OCI-LY7 (cell line): ENCODE results near the gene LRIG1. TPM values are rescaled to one million over a fixed set of nuclear protein-coding genes. Genes with fewer than 3 reads are reported as not detected.

Source experiments
- BruUV-seq: library from RNA; stranded (reverse); fragments of 400-500 nt; replicated peaks from 2 replicates; lab custom pipeline; 2021; lab: Mats Ljungman, UMichigan
- CTCF ChIA-PET: fragments of 300-600 bp; sonication (Branson Sonifier 250); formaldehyde crosslinking; loops from one replicate; lab custom pipeline; 2022; ENCODE audit warnings: antibody characterized with exemption; ENCODE audit not compliant: unreplicated experiment; lab: Charles Lee
- POLR2A ChIA-PET: fragments of 300-600 bp; sonication (Branson Sonifier 250); formaldehyde crosslinking; loops from one replicate; lab custom pipeline; 2022; ENCODE audit warnings: antibody characterized with exemption; lab: Charles Lee
- DNase-seq: peaks from one replicate; pipeline ENCODE4 v3.0.0-alpha.2; 2015; ENCODE audit warnings: low spot score
- H2AFZ ChIP-seq: fragments of 200-600 bp; sonication (generic), shearing (Covaris generic); 2 replicates; pipeline ENCODE4 v1.6.1; 2014; ENCODE audit warnings: mild to moderate bottlenecking, antibody characterized with exemption, low read length, moderate library complexity
- H3K27ac ChIP-seq: fragments of 200-600 bp; sonication (generic); 2 replicates; pipeline ENCODE4 v1.5.1; 2014; ENCODE audit warnings: mixed run types, low read depth, mild to moderate bottlenecking, moderate library complexity, low read length, inconsistent platforms; ENCODE audit not compliant: poor library complexity, severe bottlenecking
- H3K36me3 ChIP-seq: fragments of 200-600 bp; sonication (generic); 2 replicates; pipeline ENCODE4 v1.6.1; 2014; ENCODE audit warnings: mild to moderate bottlenecking, antibody characterized with exemption, low read length, moderate library complexity, mixed read lengths; ENCODE audit not compliant: insufficient read depth
- H3K4me1 ChIP-seq: fragments of 200-600 bp; sonication (generic); 2 replicates; pipeline ENCODE4 v1.5.1; 2014; ENCODE audit warnings: mild to moderate bottlenecking, low read length; ENCODE audit not compliant: insufficient read depth, poor library complexity, severe bottlenecking
- H3K4me2 ChIP-seq: fragments of 200-600 bp; sonication (generic); 2 replicates; pipeline ENCODE4 v1.6.1; 2014; ENCODE audit warnings: mild to moderate bottlenecking, low read length
- H3K4me3 ChIP-seq: fragments of 200-600 bp; sonication (generic); 2 replicates; pipeline ENCODE4 v1.5.1; 2014; ENCODE audit warnings: mild to moderate bottlenecking, low read depth, low read length; ENCODE audit not compliant: poor library complexity, severe bottlenecking
- H3K79me2 ChIP-seq: fragments of 200-600 bp; sonication (generic); 2 replicates; pipeline ENCODE4 v1.6.1; 2016; ENCODE audit warnings: low read depth, mild to moderate bottlenecking, low read length, moderate library complexity, mixed read lengths; ENCODE audit not compliant: insufficient read depth
- H3K9me2 ChIP-seq: fragments of 200-600 bp; sonication (generic); 2 replicates; pipeline ENCODE4 v1.6.1; 2016; ENCODE audit warnings: mild to moderate bottlenecking, low read length, mixed read lengths; ENCODE audit not compliant: insufficient read depth
- H3K9me3 ChIP-seq: fragments of 200-600 bp; sonication (generic); 2 replicates; pipeline ENCODE4 v1.6.1; 2014; ENCODE audit warnings: mild to moderate bottlenecking, mixed run types, low read length, mixed read lengths
- H4K20me1 ChIP-seq: fragments of 200-600 bp; sonication (generic); 2 replicates; pipeline ENCODE4 v1.6.1; 2014; ENCODE audit warnings: mild to moderate bottlenecking, antibody characterized with exemption, low read length, moderate library complexity, mixed read lengths; ENCODE audit not compliant: insufficient read depth
- EZH2phosphoT487 ChIP-seq: fragments of 200-600 bp; sonication (generic); IDR thresholded peaks from 2 replicates; pipeline ENCODE4 v1.6.1; 2018; ENCODE audit warnings: low read depth, borderline replicate concordance, mild to moderate bottlenecking, mixed run types, antibody characterized with exemption, low read length, moderate library complexity, mixed read lengths
- intact Hi-C: fragments of 100-400 bp; cut with micrococcal nuclease; formaldehyde crosslinking; loops from one replicate; pipeline ENCODE4 v1.10.0; 2022; ENCODE audit not compliant: unreplicated experiment
- total RNA-seq, 2 experiments: library from RNA; depleted of rRNA in 1 of 2; stranded (reverse); fragments of >200 nt in 1 of 2; shearing (Covaris generic) in 1 of 2; gene quantifications; 2 replicates each; pipeline ENCODE4 v1.2.3, GENCODE V29; 2014 to 2022
- TF ChIP-seq, protein P1 (sequence below): fragments of 200-600 bp; sonication (generic); conservative IDR thresholded peaks from 2 replicates; pipeline ENCODE4 v1.5.1; 2014; ENCODE audit warnings: mild to moderate bottlenecking, antibody characterized with exemption, low read length, moderate library complexity, mixed read lengths

Gene LRIG1
- total RNA-seq, 2 experiments from 2014 or later = 84.2 to 115 TPM

GRCh38 chr3:66350601-66351000 is 150.2 kb downstream of the LRIG1 start:
- H3K9me3 ChIP-seq = no peaks in the 10 kb centered on the region
- no peaks in the 10 kb centered on the region for H3K9me2 ChIP-seq
- intact Hi-C loops = no loop called here
- H3K27ac ChIP-seq = no peak overlapping the region
- H4K20me1 ChIP-seq = no peaks in the 10 kb centered on the region
- H3K4me3 ChIP-seq = no peak overlapping the region
- H3K36me3 ChIP-seq = no peaks in the 10 kb centered on the region
- BruUV-seq = no TSS peak
- no peak overlapping the region for H3K4me2 ChIP-seq
- TF ChIP-seq, protein P1, sequence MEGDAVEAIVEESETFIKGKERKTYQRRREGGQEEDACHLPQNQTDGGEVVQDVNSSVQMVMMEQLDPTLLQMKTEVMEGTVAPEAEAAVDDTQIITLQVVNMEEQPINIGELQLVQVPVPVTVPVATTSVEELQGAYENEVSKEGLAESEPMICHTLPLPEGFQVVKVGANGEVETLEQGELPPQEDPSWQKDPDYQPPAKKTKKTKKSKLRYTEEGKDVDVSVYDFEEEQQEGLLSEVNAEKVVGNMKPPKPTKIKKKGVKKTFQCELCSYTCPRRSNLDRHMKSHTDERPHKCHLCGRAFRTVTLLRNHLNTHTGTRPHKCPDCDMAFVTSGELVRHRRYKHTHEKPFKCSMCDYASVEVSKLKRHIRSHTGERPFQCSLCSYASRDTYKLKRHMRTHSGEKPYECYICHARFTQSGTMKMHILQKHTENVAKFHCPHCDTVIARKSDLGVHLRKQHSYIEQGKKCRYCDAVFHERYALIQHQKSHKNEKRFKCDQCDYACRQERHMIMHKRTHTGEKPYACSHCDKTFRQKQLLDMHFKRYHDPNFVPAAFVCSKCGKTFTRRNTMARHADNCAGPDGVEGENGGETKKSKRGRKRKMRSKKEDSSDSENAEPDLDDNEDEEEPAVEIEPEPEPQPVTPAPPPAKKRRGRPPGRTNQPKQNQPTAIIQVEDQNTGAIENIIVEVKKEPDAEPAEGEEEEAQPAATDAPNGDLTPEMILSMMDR = no peak
- no peak for TF ChIP-seq EZH2phosphoT487
- H3K79me2 ChIP-seq = no peaks in the 10 kb centered on the region
- ChIA-PET POLR2A (interaction anchor here (1.2 kb wide), 1 partner anchor 12 kb away, joined by 3 read pairs; no protein-coding TSS in a partner anchor), CTCF (interaction anchor here (0.6 kb wide), 1 partner anchor 459 kb away, joined by 5 read pairs; no protein-coding TSS in a partner anchor)
- no peak overlapping the region for H2AFZ ChIP-seq
- no peaks in the 10 kb centered on the region for H3K4me1 ChIP-seq
- DNase-seq = no peak

- TF ChIP-seq EZH2phosphoT487 = no peak
- TF ChIP-seq, protein P1 = no peak
- CTCF ChIA-PET = no interaction called here
- DNase-seq = no peak
- Histone ChIP-seq H4K20me1 (no peaks in the 10 kb centered on the region), H3K9me2 (no peaks in the 10 kb centered on the region), H3K79me2 (no peaks in the 10 kb centered on the region), H3K9me3 (no peaks in the 10 kb centered on the region), H3K4me1 (no peaks in the 10 kb centered on the region), H3K36me3 (no peaks in the 10 kb centered on the region), H3K4me2 (no peak overlapping the region), H2AFZ (no peak overlapping the region), H3K4me3 (no peak overlapping the region), H3K27ac (no peak overlapping the region)
- POLR2A ChIA-PET = interaction anchor here (0.6 kb wide), 1 partner anchor 434 kb away, joined by 4 read pairs; no protein-coding TSS in a partner anchor
- intact Hi-C loops = no loop called here
- BruUV-seq = no TSS peak
These were observed 152.1 kb downstream of the LRIG1 start for GRCh38 chr3:66348704-66349103.

- POLR2A ChIA-PET = interaction anchor here (1.8 kb wide), 1 partner anchor 9 kb away, joined by 4 read pairs; no protein-coding TSS in a partner anchor
These were observed 155.8 kb downstream of the LRIG1 start for GRCh38 chr3:66344848-66345578.

More at GRCh38 chr3:66344848-66345578, 155.8 kb downstream of the LRIG1 start:
- TF ChIP-seq, protein P1 = no peak
- TF ChIP-seq EZH2phosphoT487 = no peak
- Histone ChIP-seq H2AFZ (no peak overlapping the region), H3K79me2 (no peaks in the 10 kb centered on the region), H3K9me3 (no peaks in the 10 kb centered on the region), H3K27ac (no peak overlapping the region), H3K9me2 (no peaks in the 10 kb centered on the region), H3K4me3 (no peak overlapping the region), H3K4me2 (no peak overlapping the region), H3K36me3 (no peaks in the 10 kb centered on the region), H4K20me1 (no peaks in the 10 kb centered on the region), H3K4me1 (no peaks in the 10 kb centered on the region)
- no TSS peak for BruUV-seq
- intact Hi-C loops = no loop called here
- CTCF ChIA-PET = no interaction called here
- no peak for DNase-seq
